PFSK-1 (cell line): ENCODE data around the gene ELMO1.

Experiments used
- FOXP2 ChIP-seq: optimal IDR thresholded peaks from 2 replicates; pipeline ENCODE3; 2011; ENCODE audit warnings: borderline replicate concordance, control low read depth, inconsistent platforms; ENCODE audit not compliant: insufficient read depth; ENCODE audit errors: extremely low read length, extremely low read depth
- POLR2AphosphoS5 ChIP-seq: IDR thresholded peaks from 2 replicates; pipeline ENCODE4 v1.6.1; 2012; ENCODE audit warnings: low read depth, mild to moderate bottlenecking, control low read depth, low read length, moderate library complexity
- REST ChIP-seq, 2 experiments: IDR thresholded peaks; 2 replicates each; pipeline versions ENCODE4 v1.6.1 to v1.8.0; 2011 to 2012; ENCODE audit warnings: low read depth in 2 of 2, low read length in 2 of 2, control low read depth in 1 of 2, inconsistent platforms in 1 of 2, mild to moderate bottlenecking in 1 of 2, moderate library complexity in 1 of 2; ENCODE audit not compliant: insufficient read depth in 1 of 2
- SIN3A ChIP-seq: IDR thresholded peaks from 2 replicates; pipeline ENCODE4 v1.6.1; 2012; ENCODE audit warnings: mild to moderate bottlenecking, low read length, moderate library complexity, borderline replicate concordance; ENCODE audit not compliant: insufficient read depth
- TAF1 ChIP-seq: IDR thresholded peaks from 2 replicates; pipeline ENCODE4 v1.6.1; 2012; ENCODE audit warnings: low read length, control low read depth, borderline replicate concordance; ENCODE audit not compliant: insufficient read depth

The ELMO1 gene

GRCh38 chr7:36870625-36871354 is 577.9 kb downstream of the ELMO1 start:
- no peak for TF ChIP-seq REST (IDR thresholded peaks at IDR 0.05; ENCODE audit: insufficient read depth in 1 of 2, low read depth in 2 of 2, low read length in 2 of 2)
- no peak for TF ChIP-seq POLR2AphosphoS5
- no peak for TF ChIP-seq TAF1
- no peak for TF ChIP-seq FOXP2
- no peak for TF ChIP-seq SIN3A

GRCh38 chr7:36868727-36869411 is 579.8 kb downstream of the ELMO1 start:
- TF ChIP-seq SIN3A (no peak), TAF1 (no peak), FOXP2 (no peak), POLR2AphosphoS5 (no peak), REST (IDR thresholded peaks at IDR 0.05; ENCODE audit: insufficient read depth in 1 of 2, low read depth in 2 of 2, low read length in 2 of 2) (no peak)

- no peak for TF ChIP-seq FOXP2
- no peak for TF ChIP-seq POLR2AphosphoS5
- no peak for TF ChIP-seq SIN3A
- no peak for TF ChIP-seq REST (IDR thresholded peaks at IDR 0.05; ENCODE audit: insufficient read depth in 1 of 2, low read depth in 2 of 2, low read length in 2 of 2)
- no peak for TF ChIP-seq TAF1
These were observed 583.6 kb downstream of the ELMO1 start for GRCh38 chr7:36865019-36865418.

GRCh38 chr7:36863901-36864701 is 584.6 kb downstream of the ELMO1 start:
- TF ChIP-seq POLR2AphosphoS5 (no peak), SIN3A (no peak), TAF1 (no peak), REST (IDR thresholded peaks at IDR 0.05; ENCODE audit: insufficient read depth in 1 of 2, low read depth in 2 of 2, low read length in 2 of 2) (no peak), FOXP2 (no peak)
